GM12878 (cell line): ENCODE results near the gene LENEP. TPM values are rescaled to one million over a fixed set of nuclear protein-coding genes. Genes with fewer than 3 reads are reported as not detected.

Source experiments
- ATAC-seq: fragments of 200-7000 bp; cut with Tn5 transposase; 3 replicates; pipeline ENCODE4 v1.9.1; 2020; ENCODE audit warnings: mild to moderate bottlenecking, moderate library complexity
- BruUV-seq: library from RNA; stranded (reverse); fragments of 400-500 nt; replicated peaks from 2 replicates; lab custom pipeline; 2021; lab: Mats Ljungman, UMichigan
- CTCF ChIA-PET: fragments of 300-600 bp; sonication (Branson Sonifier 250); formaldehyde crosslinking; extraction: SDS; loops from one replicate; lab custom pipeline; 2021; ENCODE audit warnings: inconsistent platforms; lab: Yijun Ruan, JAX
- POLR2A ChIA-PET: fragments of 350-600 bp; formaldehyde crosslinking; extraction: SDS; loops from one replicate; lab custom pipeline; 2021; ENCODE audit warnings: inconsistent platforms; lab: Charles Lee
- RAD21 ChIA-PET: fragments of 300-600 bp; sonication (Branson Sonifier 250); formaldehyde crosslinking; loops from one replicate; lab custom pipeline; 2023; ENCODE audit warnings: antibody characterized with exemption; ENCODE audit not compliant: unreplicated experiment; lab: Charles Lee
- SMC1A ChIA-PET: fragments of 300-600 bp; sonication (Branson Sonifier 250); formaldehyde crosslinking; loops from one replicate; lab custom pipeline; 2023; ENCODE audit not compliant: unreplicated experiment, uncharacterized antibody; lab: Charles Lee
- DNase-seq: peaks from one replicate; pipeline ENCODE4 v3.0.0-alpha.2; 2011; ENCODE audit warnings: low read depth, low spot score
- FAIRE-seq: peaks from 3 replicates; lab custom pipeline; 2011; peaks lifted over from hg19 to GRCh38; lab: Jason Lieb, UNC
- H2AFZ ChIP-seq: 2 replicates; pipeline ENCODE4 v1.6.0; 2011; ENCODE audit warnings: low read depth, low read length, control low read depth; ENCODE audit not compliant: control insufficient read depth
- H3K27ac ChIP-seq: 2 replicates; pipeline ENCODE4 v1.5.1; 2011; ENCODE audit warnings: control low read depth; ENCODE audit not compliant: control insufficient read depth, insufficient read depth
- H3K27me3 ChIP-seq, 2 experiments: replicated peaks in 1 of 2; 2 replicates each; pipeline versions ENCODE4 v1.6.0 to v1.6.1; 2011; ENCODE audit warnings: low read length in 1 of 2; ENCODE audit not compliant: control insufficient read depth in 2 of 2, insufficient read depth in 2 of 2
- H3K36me3 ChIP-seq, 2 experiments: 2 replicates each; pipeline ENCODE4 v1.5.1; 2011; ENCODE audit warnings: low read length in 1 of 2; ENCODE audit not compliant: control insufficient read depth in 2 of 2, insufficient read depth in 2 of 2
- H3K4me1 ChIP-seq: 2 replicates; pipeline ENCODE4 v1.6.1; 2011; ENCODE audit warnings: mild to moderate bottlenecking, low read length, moderate library complexity, mixed read lengths; ENCODE audit not compliant: control insufficient read depth, insufficient read depth
- H3K4me2 ChIP-seq: 2 replicates; pipeline ENCODE4 v1.6.0; 2011; ENCODE audit warnings: control low read depth; ENCODE audit not compliant: control insufficient read depth, insufficient read depth
- H3K4me3 ChIP-seq: fragments of 200-600 bp; sonication (generic); 2 replicates; pipeline ENCODE4 v1.5.1; 2016
- H3K79me2 ChIP-seq: 2 replicates; pipeline ENCODE4 v1.6.0; 2011; ENCODE audit warnings: low read length; ENCODE audit not compliant: control insufficient read depth, insufficient read depth
- H3K9ac ChIP-seq: 2 replicates; pipeline ENCODE4 v1.8.0; 2011; ENCODE audit warnings: low read length, control low read depth, mixed read lengths; ENCODE audit not compliant: control insufficient read depth, insufficient read depth
- H3K9me3 ChIP-seq: replicated peaks from 3 replicates; pipeline ENCODE4 v1.5.1; 2011; ENCODE audit warnings: mild to moderate bottlenecking, low read length; ENCODE audit not compliant: control insufficient read depth, insufficient read depth
- H4K20me1 ChIP-seq: 2 replicates; pipeline ENCODE4 v1.6.0; 2011; ENCODE audit not compliant: control insufficient read depth, insufficient read depth
- BCLAF1 ChIP-seq: fragments of 450-650 bp; IDR thresholded peaks from 2 replicates; pipeline ENCODE4 v1.6.1; 2017; ENCODE audit warnings: antibody characterized with exemption, mild to moderate bottlenecking, moderate library complexity
- DPF2 ChIP-seq: fragments of 450-650 bp; IDR thresholded peaks from 2 replicates; pipeline ENCODE4 v1.6.1; 2017; ENCODE audit warnings: mild to moderate bottlenecking
- EED ChIP-seq: sonication (generic); IDR thresholded peaks from 2 replicates; pipeline ENCODE4 v1.6.1; 2016; ENCODE audit warnings: antibody characterized with exemption, low read depth
- EZH2 ChIP-seq: IDR thresholded peaks from 2 replicates; pipeline ENCODE4 v1.6.1; 2012; ENCODE audit warnings: low read depth, mild to moderate bottlenecking, control low read depth, inconsistent platforms, low read length, borderline replicate concordance; ENCODE audit not compliant: control insufficient read depth
- GABPA ChIP-seq: IDR thresholded peaks from 2 replicates; pipeline ENCODE4 v1.6.1; 2014; ENCODE audit warnings: antibody characterized with exemption, low read depth, mild to moderate bottlenecking, inconsistent platforms
- IKZF1 ChIP-seq: fragments of 450-650 bp; conservative IDR thresholded peaks from 2 replicates; pipeline ENCODE4 v1.6.1; 2017; ENCODE audit warnings: antibody characterized with exemption, mild to moderate bottlenecking
- RELA ChIP-seq: fragments of 450-650 bp; IDR thresholded peaks from 2 replicates; pipeline ENCODE4 v1.8.0; 2014; ENCODE audit warnings: borderline replicate concordance; ENCODE audit not compliant: partially characterized antibody
- SMAD1 ChIP-seq: fragments of 450-650 bp; IDR thresholded peaks from 2 replicates; pipeline ENCODE4 v1.6.1; 2018; ENCODE audit warnings: mild to moderate bottlenecking, low read depth; ENCODE audit not compliant: partially characterized antibody
- SMAD5 ChIP-seq: IDR thresholded peaks from 2 replicates; pipeline ENCODE4 v1.6.1; 2016; ENCODE audit warnings: antibody characterized with exemption, low read depth
- TARDBP ChIP-seq: IDR thresholded peaks from 2 replicates; pipeline ENCODE4 v1.6.1; 2016; ENCODE audit warnings: borderline replicate concordance
- TCF12 ChIP-seq: IDR thresholded peaks from 2 replicates; pipeline ENCODE4 v1.6.1; 2011; ENCODE audit warnings: low read depth, mild to moderate bottlenecking, low read length
- ZNF207 ChIP-seq: fragments of 450-650 bp; IDR thresholded peaks from 2 replicates; pipeline ENCODE4 v1.6.1; 2014; ENCODE audit warnings: antibody characterized with exemption, mild to moderate bottlenecking, borderline replicate concordance
- WGBS: methylation state at CpG from one replicate; pipeline ENCODE4 v1.1.6; 2016; ENCODE audit warnings: low lambda C conversion rate; ENCODE audit not compliant: insufficient replicate concordance, insufficient coverage; ENCODE audit errors: missing lambda C conversion rate; 5-methylcytosine and 5-hydroxymethylcytosine counted together
- in situ Hi-C: fragments of 300-500 bp; cut with MboI; formaldehyde crosslinking; loops from 9 replicates; pipeline ENCODE4 v1.14.3; 2018; ENCODE audit warnings: mixed read lengths
- intact Hi-C: fragments of 100-400 bp; cut with micrococcal nuclease; formaldehyde crosslinking; loops from one replicate; pipeline ENCODE4 v1.14.2; 2022; ENCODE audit not compliant: unreplicated experiment
- polyA plus RNA-seq, 11 experiments: library from polyadenylated mRNA; depleted of rRNA in 4 of 11; unstranded in 6 of 11; stranded (reverse) in 5 of 11; fragments of >200 nt; fragmentation: Nextera tagmentation in 4 of 11; fragmentation: Illumina TruSeq in 1 of 11; extraction: Ambion mirVana in 4 of 11; extraction: Trizol in 1 of 11; gene quantifications; 1 replicate in 1 of 11; 2 replicates in 10 of 11; pipeline versions ENCODE4 v1.2.1 to v1.2.3, GENCODE V29; 2011 to 2016; ENCODE audit warnings: inconsistent platforms in 2 of 11, missing spikeins in 2 of 11, low read depth in 1 of 11
- total RNA-seq, 4 experiments: library from RNA; depleted of rRNA in 3 of 4; stranded (reverse); fragments of >200 nt in 3 of 4; fragmentation: Illumina TruSeq in 1 of 4; extraction: Trizol in 1 of 4; gene quantifications; 2 replicates each; pipeline versions ENCODE4 v1.2.1 to v1.2.3, GENCODE V29; 2013 to 2021
- TF ChIP-seq, protein P1 (sequence below): IDR thresholded peaks from 2 replicates; pipeline ENCODE4 v1.6.1; 2012; ENCODE audit warnings: mild to moderate bottlenecking, low read depth, low read length
- TF ChIP-seq, protein P2 (sequence below): fragments of 150-350 bp; IDR thresholded peaks from 2 replicates; pipeline ENCODE4 v1.6.1; 2016; ENCODE audit warnings: low read depth, low read length

Gene LENEP
- total and polyA plus RNA-seq, 10 of the 15 experiments (the other 5 are each of a cell fraction or from before 2014, with no cell fraction given) = 0.27 to 1.1 (median 0.64) TPM; not detected in 7

DNA sequence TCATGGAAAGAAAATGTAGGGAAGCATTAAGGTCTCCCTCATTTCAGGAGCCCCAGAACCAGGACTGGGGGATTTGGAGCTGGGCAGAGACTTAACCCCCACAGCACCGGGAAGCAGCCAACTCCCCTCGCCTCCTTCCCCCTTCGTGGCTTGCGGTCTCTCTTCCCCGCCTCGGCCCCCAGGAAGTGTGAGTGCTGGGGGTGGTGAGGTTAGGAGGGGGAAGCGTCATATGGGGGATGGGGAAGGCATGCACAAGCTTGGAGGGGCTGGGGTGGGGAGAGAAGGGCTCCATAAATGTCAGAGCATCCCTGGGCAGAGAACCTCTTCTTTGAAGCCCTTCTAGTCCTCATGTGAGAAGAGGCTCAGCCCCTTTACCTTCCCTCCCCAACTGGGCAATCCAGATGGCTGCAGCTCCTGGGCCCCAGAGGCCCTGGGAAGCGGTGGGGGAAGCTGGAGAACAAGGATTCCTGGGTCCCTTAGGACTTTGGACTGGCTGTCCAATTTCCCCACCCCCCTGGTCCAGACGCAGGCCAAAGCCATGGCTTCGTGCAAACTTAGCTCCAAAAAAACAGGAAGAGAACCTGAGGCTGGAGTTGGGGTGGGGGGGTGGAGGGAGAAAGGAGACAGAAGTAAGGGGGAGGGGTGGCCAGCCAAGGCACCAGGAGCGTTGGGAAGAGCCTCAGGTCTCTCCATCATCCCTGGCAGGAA is 17.0 kb downstream of the LENEP start:
- no peak for ATAC-seq
- H3K36me3 ChIP-seq = peaks cover 0 to 10% of the 10 kb centered on the region in 2 experiments; a peak in 3 of 4 replicates
- no peak overlapping the region for H2AFZ ChIP-seq
- ChIA-PET CTCF (interaction anchor here (2.1 kb wide), 1 partner anchor 11 kb away, joined by 9 read pairs; no protein-coding TSS in a partner anchor), SMC1A (no interaction called here), POLR2A (interaction anchor here (0.6 to 1.4 kb wide), 2 partner anchors 12 to 22 kb away, joined by 3 read pairs; no protein-coding TSS in a partner anchor), RAD21 (interaction anchor here (0.6 to 0.8 kb wide), 3 partner anchors 26 to 104 kb away, joined by 3 to 4 read pairs (median 3); no protein-coding TSS in a partner anchor)
- BruUV-seq = no TSS peak
- WGBS = 48% methylated on average over 9 of the region's 11 CpGs
- no peaks in the 10 kb centered on the region for H3K27me3 ChIP-seq
- in situ Hi-C loops = no loop called here
- H3K4me3 ChIP-seq = no peak overlapping the region
- peaks cover 33% of the 10 kb centered on the region for H3K79me2 ChIP-seq
- H4K20me1 ChIP-seq = 0 out of 2 replicates have a peak, but pooled peaks cover 3% of the 10 kb centered on the region
- no peak overlapping the region; the same call in 1 of the 2 replicates for H3K9ac ChIP-seq
- H3K9me3 ChIP-seq = no peaks in the 10 kb centered on the region
- intact Hi-C loops = no loop called here
- FAIRE-seq = no peak
- peak overlapping the region; percentile 69 for H3K4me2 ChIP-seq
- no peak for DNase-seq
- peak overlapping the region; percentile 15; the same call in 1 of the 2 replicates for H3K27ac ChIP-seq
- H3K4me1 ChIP-seq = peaks cover 49% of the 10 kb centered on the region
- TF ChIP-seq, protein P1, sequence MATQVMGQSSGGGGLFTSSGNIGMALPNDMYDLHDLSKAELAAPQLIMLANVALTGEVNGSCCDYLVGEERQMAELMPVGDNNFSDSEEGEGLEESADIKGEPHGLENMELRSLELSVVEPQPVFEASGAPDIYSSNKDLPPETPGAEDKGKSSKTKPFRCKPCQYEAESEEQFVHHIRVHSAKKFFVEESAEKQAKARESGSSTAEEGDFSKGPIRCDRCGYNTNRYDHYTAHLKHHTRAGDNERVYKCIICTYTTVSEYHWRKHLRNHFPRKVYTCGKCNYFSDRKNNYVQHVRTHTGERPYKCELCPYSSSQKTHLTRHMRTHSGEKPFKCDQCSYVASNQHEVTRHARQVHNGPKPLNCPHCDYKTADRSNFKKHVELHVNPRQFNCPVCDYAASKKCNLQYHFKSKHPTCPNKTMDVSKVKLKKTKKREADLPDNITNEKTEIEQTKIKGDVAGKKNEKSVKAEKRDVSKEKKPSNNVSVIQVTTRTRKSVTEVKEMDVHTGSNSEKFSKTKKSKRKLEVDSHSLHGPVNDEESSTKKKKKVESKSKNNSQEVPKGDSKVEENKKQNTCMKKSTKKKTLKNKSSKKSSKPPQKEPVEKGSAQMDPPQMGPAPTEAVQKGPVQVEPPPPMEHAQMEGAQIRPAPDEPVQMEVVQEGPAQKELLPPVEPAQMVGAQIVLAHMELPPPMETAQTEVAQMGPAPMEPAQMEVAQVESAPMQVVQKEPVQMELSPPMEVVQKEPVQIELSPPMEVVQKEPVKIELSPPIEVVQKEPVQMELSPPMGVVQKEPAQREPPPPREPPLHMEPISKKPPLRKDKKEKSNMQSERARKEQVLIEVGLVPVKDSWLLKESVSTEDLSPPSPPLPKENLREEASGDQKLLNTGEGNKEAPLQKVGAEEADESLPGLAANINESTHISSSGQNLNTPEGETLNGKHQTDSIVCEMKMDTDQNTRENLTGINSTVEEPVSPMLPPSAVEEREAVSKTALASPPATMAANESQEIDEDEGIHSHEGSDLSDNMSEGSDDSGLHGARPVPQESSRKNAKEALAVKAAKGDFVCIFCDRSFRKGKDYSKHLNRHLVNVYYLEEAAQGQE = no peak
- TF ChIP-seq IKZF1 (peak; percentile 40; the same call in 1 of the 2 replicates), ZNF207 (no peak), SMAD5 (no peak), GABPA (no peak), BCLAF1 (no peak), RELA (no peak), SMAD1 (no peak), TCF12 (no peak), TARDBP (no peak), EZH2 (no peak), DPF2 (no peak), EED (peak; percentile 69)
- TF ChIP-seq, protein P2, sequence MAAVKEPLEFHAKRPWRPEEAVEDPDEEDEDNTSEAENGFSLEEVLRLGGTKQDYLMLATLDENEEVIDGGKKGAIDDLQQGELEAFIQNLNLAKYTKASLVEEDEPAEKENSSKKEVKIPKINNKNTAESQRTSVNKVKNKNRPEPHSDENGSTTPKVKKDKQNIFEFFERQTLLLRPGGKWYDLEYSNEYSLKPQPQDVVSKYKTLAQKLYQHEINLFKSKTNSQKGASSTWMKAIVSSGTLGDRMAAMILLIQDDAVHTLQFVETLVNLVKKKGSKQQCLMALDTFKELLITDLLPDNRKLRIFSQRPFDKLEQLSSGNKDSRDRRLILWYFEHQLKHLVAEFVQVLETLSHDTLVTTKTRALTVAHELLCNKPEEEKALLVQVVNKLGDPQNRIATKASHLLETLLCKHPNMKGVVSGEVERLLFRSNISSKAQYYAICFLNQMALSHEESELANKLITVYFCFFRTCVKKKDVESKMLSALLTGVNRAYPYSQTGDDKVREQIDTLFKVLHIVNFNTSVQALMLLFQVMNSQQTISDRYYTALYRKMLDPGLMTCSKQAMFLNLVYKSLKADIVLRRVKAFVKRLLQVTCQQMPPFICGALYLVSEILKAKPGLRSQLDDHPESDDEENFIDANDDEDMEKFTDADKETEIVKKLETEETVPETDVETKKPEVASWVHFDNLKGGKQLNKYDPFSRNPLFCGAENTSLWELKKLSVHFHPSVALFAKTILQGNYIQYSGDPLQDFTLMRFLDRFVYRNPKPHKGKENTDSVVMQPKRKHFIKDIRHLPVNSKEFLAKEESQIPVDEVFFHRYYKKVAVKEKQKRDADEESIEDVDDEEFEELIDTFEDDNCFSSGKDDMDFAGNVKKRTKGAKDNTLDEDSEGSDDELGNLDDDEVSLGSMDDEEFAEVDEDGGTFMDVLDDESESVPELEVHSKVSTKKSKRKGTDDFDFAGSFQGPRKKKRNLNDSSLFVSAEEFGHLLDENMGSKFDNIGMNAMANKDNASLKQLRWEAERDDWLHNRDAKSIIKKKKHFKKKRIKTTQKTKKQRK = no peak
